GM19467 (cell line): ENCODE results near the gene PTPMT1.
A peak's percentile ranks its signal among the peaks of the same experiment; 100 is the strongest.
"Not testable (repeated sequence)": the region's sequence is repeated elsewhere in the genome, so short reads cannot be mapped to it uniquely, and the experiment has no call there.

Experiments used
- ATAC-seq: cut with Tn5 transposase; IDR thresholded peaks from one replicate; pipeline ENCODE4 v1.9.1; 2021; ENCODE audit warnings: mild to moderate bottlenecking, moderate library complexity; ENCODE audit not compliant: unreplicated experiment

The PTPMT1 gene

GRCh38 chr11:47545298-47545697 lies 20.1 kb upstream of the PTPMT1 start:
- no peak for ATAC-seq

GRCh38 chr11:47546274-47546673 lies 19.1 kb upstream of the PTPMT1 start:
- ATAC-seq: not testable (repeated sequence)

- no peak for ATAC-seq
Measured at GRCh38 chr11:47550288-47551047, 14.9 kb upstream of the PTPMT1 start.

- no peak for ATAC-seq
Measured at GRCh38 chr11:47551086-47551485, 14.3 kb upstream of the PTPMT1 start.

GRCh38 chr11:47552056-47552565 lies 13.3 kb upstream of the PTPMT1 start:
- peak; percentile 10 for ATAC-seq

- peak; percentile 95 for ATAC-seq
Measured at GRCh38 chr11:47552566-47553405, 12.6 kb upstream of the PTPMT1 start, which contains the start of gene CELF1. Gene CELF1 (minus strand): TSS chr11:47553132. CDS start chr11:47499523, 53,609 bp downstream.

- ATAC-seq: peak; percentile 7
Measured at GRCh38 chr11:47553406-47553743, 12.0 kb upstream of the PTPMT1 start.

- not testable (repeated sequence) for ATAC-seq
Measured at GRCh38 chr11:47557004-47557403, 8.4 kb upstream of the PTPMT1 start.

- ATAC-seq: no peak
Measured at GRCh38 chr11:47558695-47559094, 6.7 kb upstream of the PTPMT1 start.

GRCh38 chr11:47560426-47560825 lies 5.0 kb upstream of the PTPMT1 start:
- ATAC-seq: no peak

- ATAC-seq: not testable (repeated sequence)
Measured at GRCh38 chr11:47562393-47562792, 3.0 kb upstream of the PTPMT1 start.

GRCh38 chr11:47564366-47564765 lies 1.0 kb upstream of the PTPMT1 start:
- not testable (repeated sequence) for ATAC-seq

GRCh38 chr11:47564933-47565339 lies 463 bp upstream of the PTPMT1 start:
- peak; percentile 15 for ATAC-seq

- ATAC-seq: no peak
Measured at GRCh38 chr11:47566149-47566698, 825 bp downstream of the PTPMT1 start.

- ATAC-seq: no peak
Measured at GRCh38 chr11:47569646-47570045, 4.2 kb downstream of the PTPMT1 start.

GRCh38 chr11:47570651-47571356 lies 5.4 kb downstream of the PTPMT1 start:
- no peak for ATAC-seq

GRCh38 chr11:47571357-47571729 lies 5.9 kb downstream of the PTPMT1 start:
- ATAC-seq: no peak

- ATAC-seq: no peak
Measured at GRCh38 chr11:47571895-47572294, 6.5 kb downstream of the PTPMT1 start.

- ATAC-seq: no peak
Measured at GRCh38 chr11:47572715-47573255, 7.4 kb downstream of the PTPMT1 start.

GRCh38 chr11:47573321-47573720 lies 7.9 kb downstream of the PTPMT1 start:
- ATAC-seq: no peak
